ENCODE results near the gene ITGBL1.

DNA sequence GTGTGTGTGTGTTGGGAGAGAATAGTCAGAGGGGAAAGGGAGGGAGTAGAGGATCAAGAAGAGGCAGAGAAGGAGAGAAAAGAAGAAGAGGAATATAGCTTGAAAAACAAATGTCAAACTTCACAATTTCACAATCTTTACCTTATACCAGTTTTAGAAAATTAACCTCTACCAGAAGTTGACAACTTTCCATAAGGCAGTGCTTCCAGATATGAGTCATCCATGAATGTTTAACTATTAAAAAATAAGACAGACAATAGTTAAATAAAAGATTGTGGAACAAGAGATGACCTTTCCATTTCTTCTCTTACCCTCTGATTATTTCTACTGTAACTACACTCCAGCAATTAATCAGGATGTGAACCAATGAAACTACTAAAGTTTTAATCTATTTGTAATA is 229.4 kb downstream of the ITGBL1 start:
- TF ChIP-seq, protein P1, sequence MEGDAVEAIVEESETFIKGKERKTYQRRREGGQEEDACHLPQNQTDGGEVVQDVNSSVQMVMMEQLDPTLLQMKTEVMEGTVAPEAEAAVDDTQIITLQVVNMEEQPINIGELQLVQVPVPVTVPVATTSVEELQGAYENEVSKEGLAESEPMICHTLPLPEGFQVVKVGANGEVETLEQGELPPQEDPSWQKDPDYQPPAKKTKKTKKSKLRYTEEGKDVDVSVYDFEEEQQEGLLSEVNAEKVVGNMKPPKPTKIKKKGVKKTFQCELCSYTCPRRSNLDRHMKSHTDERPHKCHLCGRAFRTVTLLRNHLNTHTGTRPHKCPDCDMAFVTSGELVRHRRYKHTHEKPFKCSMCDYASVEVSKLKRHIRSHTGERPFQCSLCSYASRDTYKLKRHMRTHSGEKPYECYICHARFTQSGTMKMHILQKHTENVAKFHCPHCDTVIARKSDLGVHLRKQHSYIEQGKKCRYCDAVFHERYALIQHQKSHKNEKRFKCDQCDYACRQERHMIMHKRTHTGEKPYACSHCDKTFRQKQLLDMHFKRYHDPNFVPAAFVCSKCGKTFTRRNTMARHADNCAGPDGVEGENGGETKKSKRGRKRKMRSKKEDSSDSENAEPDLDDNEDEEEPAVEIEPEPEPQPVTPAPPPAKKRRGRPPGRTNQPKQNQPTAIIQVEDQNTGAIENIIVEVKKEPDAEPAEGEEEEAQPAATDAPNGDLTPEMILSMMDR (IDR thresholded peaks at IDR 0.05), result no peak
- TF ChIP-seq POLR2A (IDR thresholded peaks at IDR 0.05), result no peak
